Measurements from ENCODE around the gene SNW1.

DNA sequence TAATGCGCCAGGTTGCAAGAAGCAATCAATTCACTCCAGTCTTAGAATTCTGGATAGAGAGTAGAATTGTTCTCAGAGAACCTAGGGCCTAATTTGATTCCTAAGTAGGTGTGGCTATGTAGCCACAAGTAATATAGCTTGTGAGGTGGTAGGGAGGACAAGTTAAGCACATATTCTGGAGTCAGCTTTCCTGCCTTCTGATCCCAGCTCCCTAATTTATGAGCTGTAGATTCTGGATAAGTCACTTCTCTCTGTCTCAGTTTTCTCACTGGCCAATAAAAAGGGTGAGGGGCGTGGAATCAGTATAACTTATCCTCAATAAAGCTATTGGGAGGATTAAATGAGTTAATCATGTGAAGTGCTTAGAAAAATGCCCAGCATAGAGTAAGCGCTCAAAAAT lies 3.0 kb upstream of the SNW1 start:
- TF ChIP-seq EZH2phosphoT487 (IDR thresholded peaks at IDR 0.05; ENCODE audit: borderline replicate concordance, low read length) (no peak), CTCF (conservative IDR thresholded peaks at IDR 0.05; ENCODE audit: low read depth, low read length) (no peak)
